ENCODE results near the gene ANTXR1.

DNA sequence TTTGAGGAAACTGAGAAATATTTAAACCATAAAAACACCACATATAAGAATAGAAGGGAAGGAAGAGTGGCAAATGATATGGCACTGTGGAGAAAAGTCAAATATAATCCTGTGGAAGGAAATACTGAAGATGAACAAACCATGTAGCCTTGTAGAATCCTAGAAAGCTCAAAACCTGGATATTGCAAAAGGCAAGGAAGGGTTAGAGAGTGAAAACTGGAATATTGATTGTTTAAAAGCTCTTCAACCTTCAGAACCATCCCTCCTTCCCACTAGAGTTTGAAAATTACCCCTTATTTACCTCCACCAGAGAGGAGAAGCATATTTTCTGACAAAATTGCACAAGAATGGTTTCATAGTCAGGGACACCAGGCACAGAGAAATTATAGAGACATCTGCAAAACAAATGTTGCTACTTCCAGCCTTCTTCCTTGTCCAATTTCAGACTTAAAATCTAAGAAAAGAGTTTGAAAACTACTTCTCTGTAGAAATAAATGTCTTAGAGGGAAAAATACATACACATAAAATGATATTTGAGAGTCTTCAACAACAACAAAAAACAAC lies 48.0 kb downstream of the ANTXR1 start:
- no peak for TF ChIP-seq TAF1 (IDR thresholded peaks at IDR 0.05; ENCODE audit: low read depth, low read length)
- no peak for TF ChIP-seq POLR2AphosphoS5 (IDR thresholded peaks at IDR 0.05; ENCODE audit: low read depth, low read length)
